Sigmoid colon (tissue), 4 donors: ENCODE data around the gene FAM193A.

ENCODE experiments used
- CTCF ChIP-seq, 4 experiments: fragments of 450-650 bp in 3 of 4; fragments of 200-600 bp in 1 of 4; IDR thresholded peaks; one replicate each; pipeline ENCODE4 v1.5.1; 2016 to 2019; ENCODE audit warnings: antibody characterized with exemption in 4 of 4, mild to moderate bottlenecking in 3 of 4, moderate library complexity in 2 of 4
- EP300 ChIP-seq, 4 donors: sonication (generic); formaldehyde crosslinking; IDR thresholded peaks; one replicate each; pipeline ENCODE4 v1.6.1; 2017; ENCODE audit warnings: antibody characterized with exemption in 4 of 4
- POLR2A ChIP-seq, 2 donors: fragments of 450-650 bp; IDR thresholded peaks; one replicate each; pipeline ENCODE4 v1.6.1; 2016; ENCODE audit warnings: antibody characterized with exemption in 2 of 2, mild to moderate bottlenecking in 2 of 2, moderate library complexity in 2 of 2
- POLR2AphosphoS5 ChIP-seq, 4 donors: sonication (generic); formaldehyde crosslinking; IDR thresholded peaks; one replicate each; pipeline ENCODE4 v1.6.1; 2017; ENCODE audit warnings: antibody characterized with exemption in 4 of 4

GRCh38 chr4:2663275-2663674 is 126.8 kb downstream of the FAM193A start:
- TF ChIP-seq CTCF (IDR thresholded peaks at IDR 0.05) (no peak), POLR2A (IDR thresholded peaks at IDR 0.05) (no peak), POLR2AphosphoS5 (IDR thresholded peaks at IDR 0.05) (no peak), EP300 (IDR thresholded peaks at IDR 0.05) (no peak)
